Measurements from ENCODE around the gene SLC44A3. TPM values are rescaled to one million over a fixed set of nuclear protein-coding genes. Genes with fewer than 3 reads are reported as not detected.

SLC44A3 gene
- polyA plus RNA-seq, 1 of the 3 experiments (the other 2 are of a cell fraction): 2.6 TPM

GRCh38 chr1:94846308-94846707, 26.2 kb downstream of the SLC44A3 start:
- Histone ChIP-seq H4K20me1 (ENCODE audit: insufficient read depth) (no peaks in the 10 kb centered on the region), H3K9ac (no peak overlapping the region), H3K27me3 (ENCODE audit: insufficient read depth) (no peaks in the 10 kb centered on the region), H2AFZ (ENCODE audit: low read depth) (no peak overlapping the region), H3K9me3 (no peaks in the 10 kb centered on the region), H3F3A (replicated peaks; ENCODE audit: insufficient read depth) (no peaks in the 10 kb centered on the region), H3K79me2 (ENCODE audit: insufficient read depth) (no peaks in the 10 kb centered on the region), H3K4me2 (no peak overlapping the region), H3K4me3 (ENCODE audit: low read depth in 2 of 2, low read length in 1 of 2) (no peak overlapping the region), H3K4me1 (ENCODE audit: control insufficient read depth in 1 of 2, insufficient read depth in 2 of 2, low read depth in 1 of 2, low read length in 1 of 2) (peaks cover 0 to 4% of the 10 kb centered on the region in 2 experiments; a peak in 1 of 4 replicates), H3K9me2 (no peaks in the 10 kb centered on the region), H3K27ac (ENCODE audit: low read depth in 2 of 2, low read length in 1 of 2) (no peak overlapping the region), H3K36me3 (replicated peaks in 1 of 2; ENCODE audit: control insufficient read depth in 1 of 2, insufficient read depth in 2 of 2, low read length in 1 of 2) (no peaks in the 10 kb centered on the region)
- no peak for DNase-seq
- TF ChIP-seq, protein P1, sequence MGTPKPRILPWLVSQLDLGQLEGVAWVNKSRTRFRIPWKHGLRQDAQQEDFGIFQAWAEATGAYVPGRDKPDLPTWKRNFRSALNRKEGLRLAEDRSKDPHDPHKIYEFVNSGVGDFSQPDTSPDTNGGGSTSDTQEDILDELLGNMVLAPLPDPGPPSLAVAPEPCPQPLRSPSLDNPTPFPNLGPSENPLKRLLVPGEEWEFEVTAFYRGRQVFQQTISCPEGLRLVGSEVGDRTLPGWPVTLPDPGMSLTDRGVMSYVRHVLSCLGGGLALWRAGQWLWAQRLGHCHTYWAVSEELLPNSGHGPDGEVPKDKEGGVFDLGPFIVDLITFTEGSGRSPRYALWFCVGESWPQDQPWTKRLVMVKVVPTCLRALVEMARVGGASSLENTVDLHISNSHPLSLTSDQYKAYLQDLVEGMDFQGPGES (IDR thresholded peaks at IDR 0.05; ENCODE audit: low read depth, low read length): no peak
- no peak for TF ChIP-seq TEAD4 (IDR thresholded peaks at IDR 0.05; ENCODE audit: borderline replicate concordance, insufficient read depth)
- TF ChIP-seq POLR2AphosphoS5 (IDR thresholded peaks at IDR 0.05; ENCODE audit: low read depth, low read length): no peak
- TF ChIP-seq CTCF (IDR thresholded peaks at IDR 0.05): no peak
- TF ChIP-seq NFIC (IDR thresholded peaks at IDR 0.05; ENCODE audit: borderline replicate concordance): no peak
- no peak for TF ChIP-seq YY1 (IDR thresholded peaks at IDR 0.05; ENCODE audit: low read depth)
- TF ChIP-seq SMC3 (IDR thresholded peaks at IDR 0.05; ENCODE audit: low read depth, low read length): no peak
- no peak for TF ChIP-seq FOSL2 (IDR thresholded peaks at IDR 0.05; ENCODE audit: borderline replicate concordance, low read depth)
- no peak for TF ChIP-seq EP300 (IDR thresholded peaks at IDR 0.05; ENCODE audit: borderline replicate concordance in 1 of 2, low read depth in 1 of 2, low read length in 1 of 2)
- no peak for TF ChIP-seq JUND (IDR thresholded peaks at IDR 0.05)
- ChIA-PET POLR2A (no interaction called here), CTCF (interaction anchor here (0.9 to 15.1 kb wide), 4 partner anchors 9 to 198 kb away, joined by 4 to 186 read pairs (median 20); no protein-coding TSS in a partner anchor)
- 86% methylated on average over 5 of the region's 5 CpGs for WGBS (ENCODE audit: low lambda C conversion rate)

GRCh38 chr1:94851571-94851970, 31.4 kb downstream of the SLC44A3 start:
- Histone ChIP-seq H3K9me3 (no peaks in the 10 kb centered on the region), H3K79me2 (ENCODE audit: insufficient read depth) (no peaks in the 10 kb centered on the region), H3K4me3 (ENCODE audit: low read depth in 2 of 2, low read length in 1 of 2) (no peak overlapping the region), H3K9ac (no peak overlapping the region), H2AFZ (ENCODE audit: low read depth) (no peak overlapping the region), H3K27me3 (ENCODE audit: insufficient read depth) (no peaks in the 10 kb centered on the region), H3K27ac (ENCODE audit: low read depth in 2 of 2, low read length in 1 of 2) (no peak overlapping the region), H3K4me1 (ENCODE audit: control insufficient read depth in 1 of 2, insufficient read depth in 2 of 2, low read depth in 1 of 2, low read length in 1 of 2) (peaks cover 9 to 11% of the 10 kb centered on the region in 2 experiments; a peak in 3 of 4 replicates), H3F3A (replicated peaks; ENCODE audit: insufficient read depth) (peaks cover 17% of the 10 kb centered on the region), H4K20me1 (ENCODE audit: insufficient read depth) (no peaks in the 10 kb centered on the region), H3K36me3 (replicated peaks in 1 of 2; ENCODE audit: control insufficient read depth in 1 of 2, insufficient read depth in 2 of 2, low read length in 1 of 2) (no peaks in the 10 kb centered on the region), H3K9me2 (no peaks in the 10 kb centered on the region), H3K4me2 (no peak overlapping the region)
- no peak for DNase-seq
- TF ChIP-seq SIN3A (IDR thresholded peaks at IDR 0.05; ENCODE audit: borderline replicate concordance, low read depth, low read length) (no peak), GABPA (IDR thresholded peaks at IDR 0.05; ENCODE audit: low read depth) (no peak), ZBTB33 (IDR thresholded peaks at IDR 0.05; ENCODE audit: borderline replicate concordance, low read depth) (no peak), ELF1 (IDR thresholded peaks at IDR 0.05) (no peak), RFX5 (IDR thresholded peaks at IDR 0.05; ENCODE audit: low read length) (no peak), FOXJ3 (CRISPR knock-in tag; IDR thresholded peaks at IDR 0.05) (no peak), CHD2 (IDR thresholded peaks at IDR 0.05; ENCODE audit: low read length, partially characterized antibody) (no peak), RCOR1 (IDR thresholded peaks at IDR 0.05; ENCODE audit: low read length) (no peak)
- ChIA-PET POLR2A (no interaction called here), CTCF (interaction anchor here (0.6 to 15.1 kb wide), 5 partner anchors 18 to 193 kb away, joined by 3 to 186 read pairs (median 6); no protein-coding TSS in a partner anchor)
- 100% methylated on average over 1 of the region's 1 CpG for WGBS (ENCODE audit: low lambda C conversion rate)

Data from SK-N-SH (cell line).